Effector memory CD4-positive, alpha-beta T cell (primary cell): ENCODE results near the gene RNF157.
"Not testable (repeated sequence)": the region's sequence is repeated elsewhere in the genome, so short reads cannot be mapped to it uniquely, and the experiment has no call there.

Experiments
- DNase-seq, 3 donors: peaks; one replicate each; pipeline ENCODE4 v3.0.0-alpha.2; 2020
- H3K27ac ChIP-seq: 2 replicates; pipeline ENCODE4 v1.7.0; 2013; ENCODE audit warnings: mild to moderate bottlenecking, low read length, moderate library complexity; ENCODE audit not compliant: insufficient read depth, poor library complexity, severe bottlenecking
- H3K27me3 ChIP-seq: replicated peaks from 2 replicates; pipeline ENCODE4 v1.7.0; 2013; ENCODE audit warnings: mild to moderate bottlenecking, low read length; ENCODE audit not compliant: insufficient read depth, control insufficient read depth, poor library complexity, severe bottlenecking
- H3K36me3 ChIP-seq: 2 replicates; pipeline ENCODE4 v1.7.0; 2013; ENCODE audit warnings: mild to moderate bottlenecking, low read length, moderate library complexity; ENCODE audit not compliant: control insufficient read depth, insufficient read depth
- H3K4me1 ChIP-seq: 2 replicates; pipeline ENCODE4 v1.7.0; 2013; ENCODE audit warnings: low read length, mild to moderate bottlenecking; ENCODE audit not compliant: control insufficient read depth, insufficient read depth, poor library complexity, severe bottlenecking
- H3K4me3 ChIP-seq: 2 replicates; pipeline ENCODE4 v1.7.0; 2013; ENCODE audit warnings: low read length, low read depth, mild to moderate bottlenecking; ENCODE audit not compliant: insufficient read depth, poor library complexity, severe bottlenecking
- H3K9me3 ChIP-seq: 2 replicates; pipeline ENCODE4 v1.7.0; 2013; ENCODE audit warnings: mild to moderate bottlenecking, low read length, moderate library complexity; ENCODE audit not compliant: control insufficient read depth

RNF157 gene

DNA sequence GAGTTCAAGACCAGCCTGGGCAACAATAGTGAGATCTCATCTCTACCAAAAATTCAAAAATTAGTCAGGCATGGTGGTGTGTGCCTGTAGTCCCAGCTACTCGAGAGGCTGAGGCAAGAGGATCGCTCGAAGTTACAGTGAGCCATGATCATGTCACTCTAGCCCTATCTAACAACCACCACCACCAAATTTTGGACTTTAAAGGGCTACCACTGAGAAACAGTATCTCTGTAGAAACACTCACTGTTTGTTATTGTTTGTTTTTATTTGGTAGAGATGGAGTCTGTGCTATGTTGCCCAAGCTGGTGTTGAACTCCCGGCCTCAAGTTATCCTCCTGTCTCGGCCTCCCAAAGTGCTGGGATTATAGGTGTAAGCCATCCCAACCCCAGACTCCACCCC lies 23.6 kb upstream of the RNF157 start:
- Histone ChIP-seq H3K9me3 (no peaks in the 10 kb centered on the region), H3K27me3 (no peaks in the 10 kb centered on the region), H3K27ac (peak overlapping the region; percentile 65), H3K36me3 (peaks cover 5% of the 10 kb centered on the region), H3K4me3 (no peak overlapping the region), H3K4me1 (peaks cover 27% of the 10 kb centered on the region)
- DNase-seq = no peak

DNA sequence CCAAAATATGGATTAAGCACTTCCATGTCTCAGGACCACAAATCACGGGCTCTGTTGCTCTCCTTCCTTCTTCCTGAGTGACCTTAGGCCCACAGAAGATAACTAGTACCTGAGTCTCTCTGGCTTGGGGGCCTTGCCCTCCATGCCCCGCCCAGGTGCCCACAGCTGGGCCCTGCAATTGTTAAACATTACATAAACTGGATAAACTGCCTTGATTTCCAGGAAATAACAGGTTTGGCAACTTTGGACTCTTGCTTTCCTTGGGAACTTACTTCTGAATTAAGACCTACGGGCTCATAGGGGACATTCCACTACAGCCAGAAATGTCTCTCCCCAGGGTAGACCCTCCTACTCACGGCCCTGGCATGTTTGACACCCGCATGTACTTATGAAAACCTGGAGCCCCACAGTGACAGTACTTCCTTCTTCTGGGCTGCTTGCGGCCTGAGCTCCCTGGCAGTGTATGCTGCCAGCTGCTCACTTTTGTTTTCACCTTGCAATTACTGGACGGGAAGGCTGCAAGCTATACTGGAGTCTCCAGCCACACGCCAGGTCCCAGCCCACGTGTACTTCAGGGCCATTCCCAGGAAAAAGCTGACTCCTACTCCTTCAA lies 22.5 kb upstream of the RNF157 start:
- DNase-seq = no peak
- Histone ChIP-seq H3K27ac (no peak overlapping the region), H3K36me3 (peaks cover 5% of the 10 kb centered on the region), H3K4me1 (peaks cover 17% of the 10 kb centered on the region), H3K4me3 (no peak overlapping the region), H3K27me3 (no peaks in the 10 kb centered on the region), H3K9me3 (no peaks in the 10 kb centered on the region)

DNA sequence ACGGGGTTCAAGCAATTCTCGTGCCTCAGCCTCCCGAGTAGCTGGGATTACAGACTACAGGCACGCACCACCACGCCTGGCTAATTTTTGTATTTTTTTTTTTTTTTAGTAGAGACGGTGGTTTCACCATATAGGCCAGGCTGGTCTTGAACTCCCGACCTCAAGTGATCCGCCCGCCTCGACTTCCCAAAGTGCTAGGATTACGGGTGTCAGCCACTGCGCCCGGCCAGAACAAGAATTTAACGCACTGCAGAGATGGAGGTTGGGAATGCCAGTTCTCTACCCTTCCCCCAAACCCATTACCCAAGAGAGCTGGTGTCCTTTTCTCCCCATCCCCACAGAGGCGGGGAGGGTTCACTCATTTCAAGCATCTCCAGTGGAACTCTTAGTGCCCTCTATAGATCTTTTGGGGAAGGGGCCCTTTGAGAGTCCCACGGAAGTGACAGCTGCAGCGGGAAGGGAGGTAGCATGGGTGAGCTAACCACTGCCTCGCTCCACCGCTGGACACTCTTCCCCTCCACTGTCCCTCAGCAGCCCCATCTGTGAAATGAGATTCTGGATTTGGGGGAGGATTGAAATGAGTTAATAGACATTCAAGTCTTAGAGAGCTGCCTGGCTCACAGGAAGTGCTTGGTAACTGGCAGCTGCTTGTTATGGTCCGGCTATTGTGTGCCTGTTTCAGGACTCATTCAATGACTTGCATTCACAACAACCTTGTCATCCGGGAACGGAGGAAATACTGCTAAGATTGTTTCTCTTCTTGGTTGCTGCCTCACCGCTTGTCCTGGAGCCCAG lies 21.3 kb upstream of the RNF157 start:
- Histone ChIP-seq H3K27ac (no peak overlapping the region), H3K9me3 (no peaks in the 10 kb centered on the region), H3K4me3 (no peak overlapping the region), H3K27me3 (no peaks in the 10 kb centered on the region), H3K4me1 (peaks cover 6% of the 10 kb centered on the region), H3K36me3 (no peaks in the 10 kb centered on the region)
- no peak for DNase-seq

DNA sequence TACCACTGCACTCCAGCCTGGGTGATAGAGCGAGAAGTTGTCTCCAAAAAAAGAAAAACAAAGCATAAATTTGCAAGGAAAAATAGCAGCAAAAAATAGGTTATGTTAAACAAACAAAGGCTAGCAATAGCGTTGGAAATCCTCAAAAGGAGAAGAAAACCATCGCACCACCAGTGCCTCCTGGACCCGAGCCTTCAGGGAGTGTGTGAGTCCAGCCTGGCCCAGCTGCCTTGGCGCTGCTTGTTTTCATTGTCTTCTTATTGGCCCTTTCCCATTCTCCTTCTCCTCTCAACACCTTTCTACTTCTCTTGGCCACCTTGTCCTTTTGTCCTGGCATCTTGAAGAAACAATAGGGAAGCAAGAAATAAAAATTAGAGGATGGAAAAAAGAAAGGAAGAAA lies 20.4 kb upstream of the RNF157 start:
- H3K4me1 ChIP-seq = peaks cover 12% of the 10 kb centered on the region
- no peaks in the 10 kb centered on the region for H3K36me3 ChIP-seq
- no peak overlapping the region for H3K4me3 ChIP-seq
- no peak for DNase-seq
- H3K9me3 ChIP-seq = no peaks in the 10 kb centered on the region
- H3K27ac ChIP-seq = no peak overlapping the region
- no peaks in the 10 kb centered on the region for H3K27me3 ChIP-seq

DNA sequence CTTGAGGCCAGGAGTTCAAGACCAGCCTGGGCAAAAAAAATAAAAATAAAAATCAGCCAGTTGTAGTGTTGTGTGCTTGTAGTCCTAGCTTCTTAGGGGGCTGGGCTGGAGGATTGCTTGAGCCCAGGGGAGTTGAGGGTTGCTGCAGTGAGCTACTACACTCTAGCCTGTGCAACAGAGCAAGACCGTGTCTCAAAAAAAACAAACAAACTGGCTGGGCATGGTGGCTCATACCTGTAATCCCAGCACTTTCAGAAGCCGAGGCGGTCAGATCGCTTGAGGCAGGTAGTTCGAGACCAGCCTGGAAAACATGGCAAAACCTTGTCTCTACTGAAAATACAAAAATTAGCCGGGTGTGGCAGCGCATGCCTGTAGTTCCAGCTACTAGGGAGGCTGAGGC lies 19.9 kb upstream of the RNF157 start:
- no peaks in the 10 kb centered on the region for H3K27me3 ChIP-seq
- no peaks in the 10 kb centered on the region for H3K36me3 ChIP-seq
- H3K4me1 ChIP-seq = peaks cover 12% of the 10 kb centered on the region
- no peak overlapping the region for H3K27ac ChIP-seq
- no peak overlapping the region for H3K4me3 ChIP-seq
- no peak for DNase-seq
- H3K9me3 ChIP-seq = no peaks in the 10 kb centered on the region

DNA sequence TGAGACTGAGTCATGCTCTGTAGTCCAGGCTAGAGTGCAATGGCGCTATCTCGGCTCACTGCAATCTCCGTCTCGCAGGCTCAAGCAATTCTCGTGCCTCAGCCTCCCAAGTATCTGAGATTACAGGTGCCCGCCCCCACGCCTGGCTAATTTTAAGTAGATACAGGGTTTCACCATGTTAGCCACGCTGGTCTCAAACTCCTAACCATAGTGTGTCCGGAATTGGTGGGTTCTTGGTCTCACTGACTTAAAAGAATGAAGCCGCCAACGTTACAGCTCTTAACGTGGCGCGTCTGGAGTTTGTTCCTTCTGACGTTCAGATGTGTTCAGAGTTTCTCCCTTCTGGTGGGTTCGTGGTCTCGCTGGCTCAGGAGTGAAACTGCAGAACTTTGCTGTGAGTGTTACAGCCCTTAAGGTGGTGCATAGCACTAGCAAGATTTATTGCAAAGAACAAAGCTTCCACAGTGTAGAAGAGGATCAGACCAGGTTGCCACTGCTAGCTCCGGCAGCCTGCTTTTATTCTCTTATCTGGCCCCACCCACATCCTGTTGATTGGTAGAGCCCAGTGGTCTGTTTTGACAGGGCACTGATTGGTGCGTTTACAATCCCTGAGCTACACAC lies 16.2 kb upstream of the RNF157 start:
- H3K4me1 ChIP-seq = peaks cover 35% of the 10 kb centered on the region

DNA sequence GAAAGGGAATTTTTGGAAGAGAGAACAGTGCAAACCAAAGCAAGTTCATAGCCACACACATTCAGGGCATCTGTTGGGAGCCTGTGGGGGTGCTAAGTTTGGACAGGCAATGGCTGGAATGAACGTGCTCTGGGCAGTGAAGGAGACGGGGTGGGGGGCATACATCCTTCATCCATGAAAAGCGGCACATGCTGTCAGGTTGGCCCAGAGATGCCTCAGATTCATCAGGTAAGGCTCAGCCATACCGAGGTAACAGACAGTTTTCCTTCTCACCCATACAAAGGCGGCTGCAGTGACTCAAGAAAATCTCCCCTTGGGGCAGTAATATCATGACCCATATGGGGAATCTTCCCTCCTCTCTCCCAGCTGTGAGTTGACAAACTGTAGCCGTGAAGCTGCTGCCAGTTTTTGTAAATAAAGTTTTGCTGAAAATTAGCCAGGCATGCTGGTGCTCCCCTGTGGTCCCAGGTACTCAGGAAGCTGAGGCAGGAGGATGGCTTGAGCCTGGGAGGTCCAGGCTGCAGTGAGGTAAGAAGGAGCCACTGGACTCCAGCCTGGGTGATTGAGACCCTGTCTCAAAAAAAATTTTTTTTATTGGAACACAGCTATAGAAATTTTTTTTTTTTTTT lies 15.6 kb upstream of the RNF157 start:
- peaks cover 37% of the 10 kb centered on the region for H3K4me1 ChIP-seq
- no peak for DNase-seq
- no peak overlapping the region for H3K4me3 ChIP-seq

More for the DNA sequence above, 16.2 kb upstream of the RNF157 start:
- H3K36me3 ChIP-seq, H3K4me3 ChIP-seq, DNase-seq, H3K9me3 ChIP-seq, H3K27ac ChIP-seq, H3K27me3 ChIP-seq: not testable (repeated sequence)

DNA sequence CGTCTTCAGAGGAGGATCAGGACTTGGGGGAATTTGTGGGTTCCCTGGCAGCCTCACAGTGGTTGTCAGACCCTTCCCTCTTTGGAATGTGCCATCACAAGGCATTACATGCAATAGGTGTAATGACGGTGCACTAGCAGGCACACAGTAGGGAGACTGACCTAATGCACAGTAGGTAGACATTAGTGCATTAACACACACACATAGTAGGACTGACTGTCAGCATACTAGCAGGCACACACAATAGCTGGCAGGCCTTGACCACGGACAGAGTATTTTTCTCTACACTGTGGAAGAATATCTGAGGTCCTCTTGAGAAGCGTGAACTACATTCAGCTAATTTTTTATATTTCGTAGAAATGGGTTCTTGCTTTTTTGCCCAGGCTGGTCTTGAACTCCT lies 14.0 kb upstream of the RNF157 start:
- Histone ChIP-seq H3K4me3 (no peak overlapping the region), H3K36me3 (no peaks in the 10 kb centered on the region), H3K27me3 (no peaks in the 10 kb centered on the region), H3K4me1 (peaks cover 37% of the 10 kb centered on the region), H3K27ac (no peak overlapping the region), H3K9me3 (no peaks in the 10 kb centered on the region)
- no peak for DNase-seq

More for the DNA sequence above, 15.6 kb upstream of the RNF157 start:
- Histone ChIP-seq H3K27me3 (no peaks in the 10 kb centered on the region), H3K27ac (no peak overlapping the region), H3K9me3 (no peaks in the 10 kb centered on the region), H3K36me3 (no peaks in the 10 kb centered on the region)

DNA sequence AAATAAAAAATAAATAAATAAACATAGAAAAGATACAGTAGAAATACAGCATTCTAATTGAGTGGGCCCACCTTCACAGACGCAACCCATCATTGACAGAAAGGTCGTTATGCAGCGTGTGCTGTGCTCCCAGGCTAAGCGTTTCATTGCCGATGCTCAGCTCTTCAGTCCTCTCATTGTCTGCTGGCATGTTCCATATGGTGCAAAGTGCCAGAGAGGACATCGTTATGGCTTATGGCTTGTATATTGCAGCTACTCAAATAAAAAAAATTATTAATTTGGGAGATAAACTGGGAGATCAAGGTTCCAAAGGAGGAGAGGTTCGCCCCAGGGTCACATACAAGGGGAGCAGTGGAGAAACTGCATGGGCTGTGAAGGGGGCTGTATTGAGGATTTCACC lies 13.5 kb upstream of the RNF157 start:
- DNase-seq = no peak
- Histone ChIP-seq H3K4me1 (peaks cover 37% of the 10 kb centered on the region), H3K9me3 (no peaks in the 10 kb centered on the region), H3K36me3 (no peaks in the 10 kb centered on the region), H3K27ac (peak overlapping the region; percentile 13), H3K27me3 (no peaks in the 10 kb centered on the region), H3K4me3 (no peak overlapping the region)
